ENCODE results near the gene UGT1A7.

The UGT1A7 gene

DNA sequence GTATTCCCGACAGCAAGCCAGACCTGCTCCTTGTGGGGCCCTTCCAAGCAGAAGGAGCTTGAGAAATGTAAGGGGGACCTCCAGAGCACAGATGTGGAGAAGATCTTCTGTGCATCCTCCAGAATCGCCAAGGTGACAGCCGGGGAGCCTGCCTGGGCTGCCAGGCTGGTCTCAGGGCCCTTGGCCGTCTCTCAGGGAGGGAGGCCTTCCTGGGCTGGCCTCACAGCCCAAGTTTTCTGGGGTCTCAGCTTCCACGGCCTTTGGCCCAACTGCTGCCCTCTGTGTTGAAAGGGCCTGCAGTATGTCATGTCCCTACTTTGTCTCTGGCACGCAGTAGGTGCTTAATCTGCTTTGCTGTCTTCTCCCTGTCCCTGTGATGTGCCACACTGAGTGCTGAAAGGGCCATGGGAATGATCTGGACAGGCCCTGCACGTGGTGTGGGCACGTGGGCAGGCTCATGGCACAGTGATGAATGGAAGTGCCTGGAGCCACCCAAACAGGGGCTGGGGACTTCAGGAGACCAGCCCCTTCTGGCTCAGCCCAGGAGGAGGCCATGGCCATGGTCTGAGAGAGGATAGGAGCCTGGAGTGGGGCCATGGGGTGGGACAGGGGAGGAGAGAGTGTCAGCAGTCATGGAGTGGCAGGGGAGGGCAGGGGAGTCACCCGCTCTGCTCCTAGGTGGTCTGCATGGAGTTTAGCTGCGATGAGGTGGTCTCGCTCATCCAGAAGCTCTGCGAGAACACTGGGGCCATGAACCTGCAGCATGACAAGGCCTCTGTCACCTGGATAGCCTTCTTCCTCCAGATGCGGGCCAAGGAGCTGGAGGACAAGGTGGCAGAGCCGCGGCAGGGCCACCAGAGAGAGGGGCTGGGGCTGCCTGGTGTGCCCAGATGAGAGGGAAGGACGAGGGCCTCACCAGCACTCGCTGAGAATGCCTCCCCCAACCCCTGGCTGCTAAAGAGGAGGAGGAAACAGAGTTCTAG is 137.2 kb downstream of the UGT1A7 start:
- H3K9me3 ChIP-seq (ENCODE audit: control insufficient read depth in 2 of 2, low read length in 2 of 2), result no peaks in the 10 kb centered on the region
- no peaks in the 10 kb centered on the region for H3K36me3 ChIP-seq (ENCODE audit: control insufficient read depth in 2 of 2, insufficient read depth in 2 of 2, low read length in 2 of 2)
- no peaks in the 10 kb centered on the region for H3K4me1 ChIP-seq (ENCODE audit: control insufficient read depth, insufficient read depth, low read length)
- peaks cover 0 to 2% of the 10 kb centered on the region in 2 donors for H3K27me3 ChIP-seq (ENCODE audit: control insufficient read depth in 1 of 2, insufficient read depth in 2 of 2, low read length in 2 of 2)
- no peak overlapping the region for H3K27ac ChIP-seq (ENCODE audit: low read length)
- H3K9ac ChIP-seq (ENCODE audit: low read length in 2 of 2), result no peak overlapping the region
- H3K4me3 ChIP-seq (ENCODE audit: low read length in 2 of 2), result no peak overlapping the region

DNA sequence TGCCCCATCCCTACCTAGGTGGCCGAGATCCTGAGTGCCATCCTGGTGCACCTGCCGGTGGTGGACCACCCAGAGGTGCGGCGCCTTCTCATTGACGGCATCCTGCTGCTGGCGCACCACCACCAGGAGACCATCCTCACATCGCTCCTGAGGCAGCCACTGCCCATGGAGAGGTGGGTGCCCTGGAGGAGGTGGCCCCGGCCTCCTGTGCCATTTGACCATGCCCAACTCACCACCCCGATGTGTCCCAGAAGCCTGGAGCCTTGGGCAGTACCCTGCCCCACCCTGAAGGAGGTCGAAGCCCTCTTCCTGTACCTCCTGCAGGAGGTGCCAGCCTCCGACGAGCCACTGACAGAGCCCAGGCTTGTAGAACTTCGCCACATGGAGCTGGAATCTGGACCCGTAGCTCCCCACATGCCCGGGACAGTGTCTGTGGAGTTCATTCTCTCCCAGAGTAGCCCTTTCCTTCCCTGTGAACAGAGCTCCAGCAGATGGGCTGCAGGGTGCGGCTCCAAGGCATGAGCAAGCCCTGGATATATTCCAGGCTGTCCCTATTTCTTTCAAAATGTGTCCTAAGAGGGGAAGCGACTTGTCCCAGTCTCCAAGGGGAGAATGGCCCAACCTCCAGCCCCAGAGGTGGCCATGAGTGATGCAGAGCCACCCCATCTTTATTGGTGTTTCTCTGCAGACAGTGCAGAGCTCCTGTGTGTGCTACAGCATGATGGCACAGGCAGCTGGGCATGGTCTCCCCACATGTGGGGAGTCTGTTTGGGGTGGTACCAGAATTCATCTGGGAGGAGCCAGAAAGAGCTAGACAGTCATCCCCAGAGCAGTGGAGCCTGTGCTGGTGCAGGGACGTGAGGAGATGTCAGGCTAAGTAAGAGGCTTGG is 138.4 kb downstream of the UGT1A7 start:
- Histone ChIP-seq H3K36me3 (ENCODE audit: control insufficient read depth in 2 of 2, insufficient read depth in 2 of 2, low read length in 2 of 2) (no peaks in the 10 kb centered on the region), H3K9me3 (ENCODE audit: control insufficient read depth in 2 of 2, low read length in 2 of 2) (no peaks in the 10 kb centered on the region), H3K4me1 (ENCODE audit: control insufficient read depth, insufficient read depth, low read length) (no peaks in the 10 kb centered on the region), H3K27me3 (ENCODE audit: control insufficient read depth in 1 of 2, insufficient read depth in 2 of 2, low read length in 2 of 2) (peaks cover 0 to 2% of the 10 kb centered on the region in 2 donors), H3K4me3 (ENCODE audit: low read length in 2 of 2) (no peak overlapping the region), H3K27ac (ENCODE audit: low read length) (no peak overlapping the region), H3K9ac (ENCODE audit: low read length in 2 of 2) (no peak overlapping the region)

DNA sequence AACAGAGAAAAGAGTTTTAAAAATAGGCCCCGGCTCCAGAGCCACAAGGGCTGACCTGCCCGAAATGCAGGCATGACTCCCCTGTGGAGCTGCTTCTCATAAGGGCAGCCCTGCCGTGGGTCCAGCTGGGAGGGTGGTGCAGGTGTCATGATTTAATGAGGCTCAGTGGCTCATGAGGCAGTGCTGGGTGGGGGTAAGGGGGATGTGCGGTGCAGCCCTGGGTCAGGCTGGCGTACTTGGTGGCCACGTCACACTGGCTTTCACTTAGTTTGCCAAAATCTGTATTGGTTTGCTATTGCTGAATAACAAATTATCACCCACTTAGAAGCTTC is 139.0 kb downstream of the UGT1A7 start:
- Histone ChIP-seq H3K27ac (ENCODE audit: low read length) (no peak overlapping the region), H3K27me3 (ENCODE audit: control insufficient read depth in 1 of 2, insufficient read depth in 2 of 2, low read length in 2 of 2) (peaks cover 0 to 2% of the 10 kb centered on the region in 2 donors), H3K9ac (ENCODE audit: low read length in 2 of 2) (no peak overlapping the region), H3K36me3 (ENCODE audit: control insufficient read depth in 2 of 2, insufficient read depth in 2 of 2, low read length in 2 of 2) (no peaks in the 10 kb centered on the region), H3K4me3 (ENCODE audit: low read length in 2 of 2) (no peak overlapping the region), H3K4me1 (ENCODE audit: control insufficient read depth, insufficient read depth, low read length) (no peaks in the 10 kb centered on the region), H3K9me3 (ENCODE audit: control insufficient read depth in 2 of 2, low read length in 2 of 2) (no peaks in the 10 kb centered on the region)

DNA sequence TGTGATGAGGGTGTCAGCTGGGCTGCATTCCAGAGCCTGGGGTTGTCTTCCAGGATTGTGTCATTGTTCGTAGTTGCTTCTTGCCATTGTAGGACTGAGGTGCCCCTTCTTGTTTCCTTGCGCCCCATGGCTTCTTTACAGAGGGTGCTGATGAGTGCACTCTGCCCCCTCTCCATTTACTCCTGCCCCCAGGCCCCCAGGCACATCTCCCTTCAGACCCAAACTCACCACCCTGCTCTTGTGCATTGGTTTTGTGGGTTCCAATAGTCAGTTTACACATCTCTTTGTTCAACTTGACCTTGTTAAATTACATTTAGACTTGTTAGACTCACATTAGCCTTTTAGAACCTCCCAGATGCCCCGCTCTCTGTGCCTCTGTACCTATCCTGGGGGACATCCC is 139.5 kb downstream of the UGT1A7 start:
- Histone ChIP-seq H3K36me3 (ENCODE audit: control insufficient read depth in 2 of 2, insufficient read depth in 2 of 2, low read length in 2 of 2) (no peaks in the 10 kb centered on the region), H3K4me1 (ENCODE audit: control insufficient read depth, insufficient read depth, low read length) (no peaks in the 10 kb centered on the region), H3K27ac (ENCODE audit: low read length) (no peak overlapping the region), H3K27me3 (ENCODE audit: control insufficient read depth in 1 of 2, insufficient read depth in 2 of 2, low read length in 2 of 2) (peaks cover 0 to 2% of the 10 kb centered on the region in 2 donors), H3K9me3 (ENCODE audit: control insufficient read depth in 2 of 2, low read length in 2 of 2) (no peaks in the 10 kb centered on the region), H3K4me3 (ENCODE audit: low read length in 2 of 2) (no peak overlapping the region), H3K9ac (ENCODE audit: low read length in 2 of 2) (no peak overlapping the region)

DNA sequence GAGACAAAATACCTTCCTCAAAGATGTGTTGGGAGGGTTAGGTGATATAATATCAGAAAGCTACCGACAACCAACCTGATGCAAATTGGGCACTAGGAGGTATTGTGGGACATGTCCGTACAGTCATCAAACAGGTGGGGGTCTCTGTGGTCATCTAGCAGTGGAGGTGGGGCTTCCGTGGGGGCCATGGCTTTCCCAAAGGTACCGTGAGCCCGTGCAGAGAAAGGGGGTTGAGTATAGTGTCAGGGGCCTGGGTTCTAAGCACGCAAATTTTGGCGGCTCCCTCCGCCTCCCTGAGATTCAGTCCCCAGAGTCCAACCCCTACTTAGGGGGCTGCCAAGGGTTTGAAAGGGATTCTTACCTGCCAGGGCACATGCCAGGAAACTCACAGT is 140.0 kb downstream of the UGT1A7 start:
- Histone ChIP-seq H3K9me3 (ENCODE audit: control insufficient read depth in 2 of 2, low read length in 2 of 2) (no peaks in the 10 kb centered on the region), H3K27ac (ENCODE audit: low read length) (no peak overlapping the region), H3K4me1 (ENCODE audit: control insufficient read depth, insufficient read depth, low read length) (no peaks in the 10 kb centered on the region), H3K27me3 (ENCODE audit: control insufficient read depth in 1 of 2, insufficient read depth in 2 of 2, low read length in 2 of 2) (peaks cover 0 to 2% of the 10 kb centered on the region in 2 donors), H3K4me3 (ENCODE audit: low read length in 2 of 2) (no peak overlapping the region), H3K9ac (ENCODE audit: low read length in 2 of 2) (no peak overlapping the region), H3K36me3 (ENCODE audit: control insufficient read depth in 2 of 2, insufficient read depth in 2 of 2, low read length in 2 of 2) (no peaks in the 10 kb centered on the region)

DNA sequence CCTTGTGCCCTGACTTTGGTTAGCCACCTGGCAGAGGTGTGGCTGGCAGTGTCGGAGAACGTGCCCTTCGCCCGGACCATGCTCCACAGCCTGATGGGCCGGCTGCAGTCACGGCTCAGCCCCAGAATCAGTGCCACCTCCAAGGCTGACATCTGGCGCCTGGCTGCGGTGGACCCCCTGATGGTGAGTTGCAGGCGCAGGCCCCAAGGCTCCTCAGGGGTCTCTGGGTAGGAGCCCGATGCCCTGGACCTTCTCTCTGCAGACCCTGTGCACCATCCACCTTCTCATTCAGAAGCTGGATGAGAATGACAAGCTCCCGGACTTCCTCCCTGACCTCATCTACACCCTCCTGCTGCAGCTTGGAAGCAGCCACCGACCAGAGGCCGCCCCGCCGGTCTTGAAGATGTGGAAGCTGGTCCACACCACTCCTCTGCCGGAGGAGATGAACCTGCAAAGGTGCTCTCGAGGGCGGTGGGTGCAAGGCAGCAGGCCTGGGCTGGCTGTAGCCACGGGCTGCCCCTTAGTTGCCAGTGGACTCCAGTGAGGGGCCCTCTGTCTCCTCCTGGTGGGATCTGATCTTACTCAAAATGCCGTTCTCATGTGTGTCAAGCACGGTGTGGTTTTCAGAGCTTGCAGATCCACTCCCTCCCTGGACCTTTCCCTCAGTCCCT is 140.5 kb downstream of the UGT1A7 start:
- Histone ChIP-seq H3K4me3 (ENCODE audit: low read length in 2 of 2) (no peak overlapping the region), H3K9ac (ENCODE audit: low read length in 2 of 2) (no peak overlapping the region), H3K4me1 (ENCODE audit: control insufficient read depth, insufficient read depth, low read length) (no peaks in the 10 kb centered on the region), H3K27ac (ENCODE audit: low read length) (no peak overlapping the region), H3K36me3 (ENCODE audit: control insufficient read depth in 2 of 2, insufficient read depth in 2 of 2, low read length in 2 of 2) (no peaks in the 10 kb centered on the region), H3K9me3 (ENCODE audit: control insufficient read depth in 2 of 2, low read length in 2 of 2) (no peaks in the 10 kb centered on the region), H3K27me3 (ENCODE audit: control insufficient read depth in 1 of 2, insufficient read depth in 2 of 2, low read length in 2 of 2) (peaks cover 0 to 2% of the 10 kb centered on the region in 2 donors)

Measured in stomach smooth muscle (tissue), 2 donors.